SK-N-SH treated with all-trans-retinoic acid at 6 μM for 48 hours (cell line): ENCODE results near the gene HOXC5.

Experiments used
- ARNTL ChIP-seq: fragments of 450-650 bp; formaldehyde crosslinking; IDR thresholded peaks from 2 replicates; pipeline ENCODE4 v1.5.0; 2020; ENCODE audit warnings: low read depth, mild to moderate bottlenecking, moderate library complexity, borderline replicate concordance
- ESRRG ChIP-seq: fragments of 250-450 bp; sonication (Bioruptor Pico); IDR thresholded peaks from 2 replicates; pipeline ENCODE4 v1.6.1; 2021; ENCODE audit warnings: mild to moderate bottlenecking
- GLIS3 ChIP-seq: fragments of 250-450 bp; sonication (Bioruptor Pico); IDR thresholded peaks from 2 replicates; pipeline ENCODE4 v1.5.0; 2020; ENCODE audit warnings: mild to moderate bottlenecking, moderate library complexity
- RARB ChIP-seq: fragments of 250-450 bp; sonication (Bioruptor Pico); IDR thresholded peaks from 2 replicates; pipeline ENCODE4 v1.8.0; 2021; ENCODE audit warnings: mild to moderate bottlenecking, moderate library complexity
- TCF4 ChIP-seq: fragments of 250-450 bp; sonication (Bioruptor Pico); IDR thresholded peaks from 2 replicates; pipeline ENCODE4 v1.8.0; 2021; ENCODE audit warnings: mild to moderate bottlenecking, moderate library complexity, borderline replicate concordance
- ZFP3 ChIP-seq: fragments of 250-450 bp; sonication (Bioruptor Pico); IDR thresholded peaks from 2 replicates; pipeline ENCODE4 v1.5.0; 2020; ENCODE audit warnings: mild to moderate bottlenecking, moderate library complexity
- ZFP30 ChIP-seq: fragments of 450-650 bp; formaldehyde crosslinking; IDR thresholded peaks from 2 replicates; pipeline ENCODE4 v1.5.0; 2022; ENCODE audit warnings: mild to moderate bottlenecking, moderate library complexity
- ZNF565 ChIP-seq: fragments of 450-650 bp; formaldehyde crosslinking; conservative IDR thresholded peaks from 2 replicates; pipeline ENCODE4 v1.5.0; 2020; ENCODE audit warnings: low read depth, mild to moderate bottlenecking, moderate library complexity
- ZNF70 ChIP-seq: fragments of 450-650 bp; formaldehyde crosslinking; IDR thresholded peaks from 2 replicates; pipeline ENCODE4 v1.5.0; 2020; ENCODE audit warnings: mild to moderate bottlenecking, moderate library complexity
- ZNF8 ChIP-seq: fragments of 450-650 bp; formaldehyde crosslinking; IDR thresholded peaks from 2 replicates; pipeline ENCODE4 v1.5.0; 2020; ENCODE audit warnings: mild to moderate bottlenecking, moderate library complexity
- TF ChIP-seq, protein P1 (sequence below): fragments of 250-450 bp; sonication (Bioruptor Pico); IDR thresholded peaks from 2 replicates; pipeline ENCODE4 v1.8.0; 2020; ENCODE audit warnings: mild to moderate bottlenecking, moderate library complexity, borderline replicate concordance
- TF ChIP-seq, protein P2 (sequence below): fragments of 250-450 bp; sonication (Bioruptor Pico); IDR thresholded peaks from 2 replicates; pipeline ENCODE4 v1.5.1; 2021; ENCODE audit warnings: mild to moderate bottlenecking, moderate library complexity
- TF ChIP-seq, protein P3 (sequence below): fragments of 250-450 bp; sonication (Bioruptor Pico); IDR thresholded peaks from 2 replicates; pipeline ENCODE4 v1.5.0; 2020; ENCODE audit warnings: mild to moderate bottlenecking, moderate library complexity

DNA sequence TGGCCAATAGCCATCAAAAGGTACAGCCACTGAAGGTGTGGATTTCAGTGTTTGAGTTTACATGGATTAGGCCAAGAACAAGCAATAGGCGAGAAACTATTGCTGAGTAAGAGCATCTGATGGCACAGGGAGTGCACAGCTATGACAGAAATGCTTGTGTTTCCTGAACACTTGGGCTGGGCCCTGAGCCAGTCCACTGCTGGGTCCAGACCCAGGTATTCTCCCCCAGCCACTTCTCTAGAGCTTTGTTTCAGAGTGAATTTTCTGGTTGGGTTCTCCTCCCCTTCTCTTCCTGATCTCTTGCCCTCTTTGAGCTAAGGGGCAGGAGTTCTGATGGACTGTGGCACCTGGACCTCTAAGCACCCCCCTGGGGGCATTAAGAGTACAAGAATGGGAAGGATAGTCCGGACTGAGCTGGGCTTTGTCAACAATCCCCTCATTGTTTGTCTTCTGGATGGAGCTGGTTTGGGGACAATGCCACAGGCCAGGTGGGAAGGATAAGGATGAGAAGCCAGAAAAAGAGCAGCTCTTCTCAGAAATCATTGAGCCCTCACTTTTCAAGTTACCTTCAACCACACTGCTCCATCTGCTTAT is 8.3 kb downstream of the HOXC5 start:
- TF ChIP-seq ZNF565 (CRISPR knock-in tag) (no peak), ARNTL (no peak), GLIS3 (CRISPR knock-in tag) (no peak), ZNF70 (CRISPR knock-in tag) (no peak), ESRRG (CRISPR knock-in tag) (no peak), ZFP3 (CRISPR knock-in tag) (no peak), TCF4 (no peak), ZFP30 (CRISPR knock-in tag) (no peak), ZNF8 (CRISPR knock-in tag) (no peak), RARB (CRISPR knock-in tag) (no peak)
- TF ChIP-seq, protein P1, sequence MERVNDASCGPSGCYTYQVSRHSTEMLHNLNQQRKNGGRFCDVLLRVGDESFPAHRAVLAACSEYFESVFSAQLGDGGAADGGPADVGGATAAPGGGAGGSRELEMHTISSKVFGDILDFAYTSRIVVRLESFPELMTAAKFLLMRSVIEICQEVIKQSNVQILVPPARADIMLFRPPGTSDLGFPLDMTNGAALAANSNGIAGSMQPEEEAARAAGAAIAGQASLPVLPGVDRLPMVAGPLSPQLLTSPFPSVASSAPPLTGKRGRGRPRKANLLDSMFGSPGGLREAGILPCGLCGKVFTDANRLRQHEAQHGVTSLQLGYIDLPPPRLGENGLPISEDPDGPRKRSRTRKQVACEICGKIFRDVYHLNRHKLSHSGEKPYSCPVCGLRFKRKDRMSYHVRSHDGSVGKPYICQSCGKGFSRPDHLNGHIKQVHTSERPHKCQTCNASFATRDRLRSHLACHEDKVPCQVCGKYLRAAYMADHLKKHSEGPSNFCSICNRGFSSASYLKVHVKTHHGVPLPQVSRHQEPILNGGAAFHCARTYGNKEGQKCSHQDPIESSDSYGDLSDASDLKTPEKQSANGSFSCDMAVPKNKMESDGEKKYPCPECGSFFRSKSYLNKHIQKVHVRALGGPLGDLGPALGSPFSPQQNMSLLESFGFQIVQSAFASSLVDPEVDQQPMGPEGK (CRISPR knock-in tag) = no peak
- TF ChIP-seq, protein P2, sequence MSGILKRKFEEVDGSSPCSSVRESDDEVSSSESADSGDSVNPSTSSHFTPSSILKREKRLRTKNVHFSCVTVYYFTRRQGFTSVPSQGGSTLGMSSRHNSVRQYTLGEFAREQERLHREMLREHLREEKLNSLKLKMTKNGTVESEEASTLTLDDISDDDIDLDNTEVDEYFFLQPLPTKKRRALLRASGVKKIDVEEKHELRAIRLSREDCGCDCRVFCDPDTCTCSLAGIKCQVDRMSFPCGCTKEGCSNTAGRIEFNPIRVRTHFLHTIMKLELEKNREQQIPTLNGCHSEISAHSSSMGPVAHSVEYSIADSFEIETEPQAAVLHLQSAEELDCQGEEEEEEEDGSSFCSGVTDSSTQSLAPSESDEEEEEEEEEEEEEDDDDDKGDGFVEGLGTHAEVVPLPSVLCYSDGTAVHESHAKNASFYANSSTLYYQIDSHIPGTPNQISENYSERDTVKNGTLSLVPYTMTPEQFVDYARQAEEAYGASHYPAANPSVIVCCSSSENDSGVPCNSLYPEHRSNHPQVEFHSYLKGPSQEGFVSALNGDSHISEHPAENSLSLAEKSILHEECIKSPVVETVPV (CRISPR knock-in tag) = no peak
- TF ChIP-seq, protein P3, sequence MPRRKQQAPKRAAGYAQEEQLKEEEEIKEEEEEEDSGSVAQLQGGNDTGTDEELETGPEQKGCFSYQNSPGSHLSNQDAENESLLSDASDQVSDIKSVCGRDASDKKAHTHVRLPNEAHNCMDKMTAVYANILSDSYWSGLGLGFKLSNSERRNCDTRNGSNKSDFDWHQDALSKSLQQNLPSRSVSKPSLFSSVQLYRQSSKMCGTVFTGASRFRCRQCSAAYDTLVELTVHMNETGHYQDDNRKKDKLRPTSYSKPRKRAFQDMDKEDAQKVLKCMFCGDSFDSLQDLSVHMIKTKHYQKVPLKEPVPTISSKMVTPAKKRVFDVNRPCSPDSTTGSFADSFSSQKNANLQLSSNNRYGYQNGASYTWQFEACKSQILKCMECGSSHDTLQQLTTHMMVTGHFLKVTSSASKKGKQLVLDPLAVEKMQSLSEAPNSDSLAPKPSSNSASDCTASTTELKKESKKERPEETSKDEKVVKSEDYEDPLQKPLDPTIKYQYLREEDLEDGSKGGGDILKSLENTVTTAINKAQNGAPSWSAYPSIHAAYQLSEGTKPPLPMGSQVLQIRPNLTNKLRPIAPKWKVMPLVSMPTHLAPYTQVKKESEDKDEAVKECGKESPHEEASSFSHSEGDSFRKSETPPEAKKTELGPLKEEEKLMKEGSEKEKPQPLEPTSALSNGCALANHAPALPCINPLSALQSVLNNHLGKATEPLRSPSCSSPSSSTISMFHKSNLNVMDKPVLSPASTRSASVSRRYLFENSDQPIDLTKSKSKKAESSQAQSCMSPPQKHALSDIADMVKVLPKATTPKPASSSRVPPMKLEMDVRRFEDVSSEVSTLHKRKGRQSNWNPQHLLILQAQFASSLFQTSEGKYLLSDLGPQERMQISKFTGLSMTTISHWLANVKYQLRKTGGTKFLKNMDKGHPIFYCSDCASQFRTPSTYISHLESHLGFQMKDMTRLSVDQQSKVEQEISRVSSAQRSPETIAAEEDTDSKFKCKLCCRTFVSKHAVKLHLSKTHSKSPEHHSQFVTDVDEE (CRISPR knock-in tag) = no peak
